HG03354 (cell line): ENCODE measurements around the gene PCNA.

Source experiments
- ATAC-seq: cut with Tn5 transposase; IDR thresholded peaks from one replicate; pipeline ENCODE4 v1.9.1; 2021; ENCODE audit warnings: mild to moderate bottlenecking; ENCODE audit not compliant: unreplicated experiment, poor library complexity, severe bottlenecking

The PCNA gene

GRCh38 chr20:5145365-5146098, 25.8 kb upstream of the PCNA start:
- ATAC-seq, result no peak

GRCh38 chr20:5143851-5144250, 24.1 kb upstream of the PCNA start:
- ATAC-seq, result no peak

DNA sequence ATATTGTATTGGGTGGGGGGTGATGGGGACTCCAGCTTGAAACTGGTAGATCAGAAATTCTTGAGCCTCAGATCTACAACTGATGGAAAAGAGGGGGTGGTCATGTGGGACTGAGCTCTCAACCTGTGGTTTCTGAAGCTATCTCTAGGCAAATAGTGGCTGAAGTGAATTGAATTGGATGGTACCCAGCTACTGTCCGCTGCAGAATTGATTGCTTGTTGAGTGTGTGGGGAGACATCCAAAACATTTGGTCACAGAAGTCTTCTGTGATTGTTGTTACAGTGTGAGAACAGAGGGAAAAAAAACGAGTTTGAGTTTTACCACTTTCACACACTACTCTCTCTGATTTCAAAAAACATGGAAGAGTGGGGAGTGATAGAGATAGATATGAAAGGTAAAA, 21.9 kb upstream of the PCNA start:
- ATAC-seq, result no peak

- ATAC-seq, result no peak
These were observed 20.4 kb upstream of the PCNA start for GRCh38 chr20:5140195-5140594.

DNA sequence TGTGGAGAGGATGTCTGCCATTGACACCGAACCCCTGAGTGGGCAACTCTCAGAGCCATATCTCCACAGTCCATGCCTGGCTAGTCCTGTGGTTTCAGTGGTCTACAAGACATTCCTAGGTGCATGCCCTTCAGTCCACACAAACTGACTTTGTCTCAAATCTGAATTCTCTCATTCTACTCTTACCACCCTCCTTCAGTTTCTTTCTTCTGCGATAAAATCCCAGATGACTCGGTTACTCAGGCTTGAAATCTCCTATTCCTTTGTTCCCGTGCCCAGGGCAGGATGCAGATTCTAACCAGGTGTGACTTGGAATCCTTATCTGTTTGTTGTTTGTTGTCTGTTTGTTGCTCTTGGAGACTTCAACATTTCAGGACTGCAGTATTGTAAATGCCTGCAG, 16.3 kb upstream of the PCNA start:
- no peak for ATAC-seq

DNA sequence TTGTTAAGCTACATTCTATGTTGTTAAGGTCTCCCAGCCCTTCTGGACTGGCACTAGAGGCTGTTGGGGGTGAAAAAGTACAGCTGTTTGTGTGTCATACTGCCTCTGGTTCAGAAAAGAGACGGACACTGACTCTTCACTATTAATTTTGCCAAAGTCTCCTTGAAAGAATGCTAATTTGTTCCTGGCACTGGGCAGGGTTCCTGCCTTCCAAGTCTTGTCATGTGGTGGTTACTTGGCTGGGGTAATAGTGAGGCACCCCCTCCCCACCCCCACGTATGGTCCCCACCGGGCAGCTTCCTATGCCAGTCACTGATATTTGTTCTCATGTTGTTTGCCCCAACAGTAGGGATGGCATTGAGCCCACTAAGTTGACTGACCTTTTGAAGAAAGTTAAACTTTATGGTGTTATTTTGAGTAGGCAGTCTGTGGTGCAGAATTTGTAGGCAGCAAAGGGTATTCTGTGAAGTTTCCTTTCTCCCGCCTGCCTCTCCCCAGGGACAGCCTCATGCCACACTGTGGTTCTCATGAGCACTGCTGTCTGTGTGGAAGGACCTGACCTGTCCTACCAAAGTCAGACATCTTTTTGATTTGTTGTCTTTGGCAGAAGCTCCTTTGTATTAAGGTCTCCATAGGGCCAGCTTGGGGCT, 15.7 kb upstream of the PCNA start:
- ATAC-seq, result no peak

GRCh38 chr20:5133998-5134397, 14.2 kb upstream of the PCNA start:
- no peak for ATAC-seq

GRCh38 chr20:5131502-5131901, 11.7 kb upstream of the PCNA start:
- no peak for ATAC-seq

- ATAC-seq, result no peak
These were observed 9.1 kb upstream of the PCNA start for GRCh38 chr20:5128886-5129285.

DNA sequence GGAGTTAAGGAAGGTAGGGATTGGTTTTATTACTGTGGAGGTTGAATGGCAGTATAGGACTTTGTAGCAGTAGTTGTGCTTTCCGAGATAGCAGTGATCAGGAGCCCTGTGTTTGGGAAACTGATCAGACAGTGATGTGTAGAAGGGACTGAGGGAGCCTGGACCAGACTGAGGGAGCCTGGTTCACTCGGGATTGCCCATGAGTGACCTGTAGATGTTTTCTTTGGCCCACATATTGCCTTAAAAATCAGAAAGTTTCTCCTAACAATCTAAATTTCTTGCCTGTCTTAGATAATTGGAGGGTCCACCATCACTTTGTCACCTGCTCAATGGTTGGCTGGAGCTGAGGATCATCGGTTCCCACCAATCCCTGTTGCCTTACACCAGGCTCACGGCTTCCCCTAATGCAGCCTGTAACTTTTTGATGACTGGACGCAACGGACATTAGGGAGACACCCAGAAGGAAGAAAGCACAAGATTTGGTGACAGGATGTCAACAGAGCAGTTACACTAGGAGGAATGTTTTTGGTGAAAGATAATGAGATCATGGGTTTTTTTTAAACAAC, 8.2 kb upstream of the PCNA start:
- no peak for ATAC-seq

DNA sequence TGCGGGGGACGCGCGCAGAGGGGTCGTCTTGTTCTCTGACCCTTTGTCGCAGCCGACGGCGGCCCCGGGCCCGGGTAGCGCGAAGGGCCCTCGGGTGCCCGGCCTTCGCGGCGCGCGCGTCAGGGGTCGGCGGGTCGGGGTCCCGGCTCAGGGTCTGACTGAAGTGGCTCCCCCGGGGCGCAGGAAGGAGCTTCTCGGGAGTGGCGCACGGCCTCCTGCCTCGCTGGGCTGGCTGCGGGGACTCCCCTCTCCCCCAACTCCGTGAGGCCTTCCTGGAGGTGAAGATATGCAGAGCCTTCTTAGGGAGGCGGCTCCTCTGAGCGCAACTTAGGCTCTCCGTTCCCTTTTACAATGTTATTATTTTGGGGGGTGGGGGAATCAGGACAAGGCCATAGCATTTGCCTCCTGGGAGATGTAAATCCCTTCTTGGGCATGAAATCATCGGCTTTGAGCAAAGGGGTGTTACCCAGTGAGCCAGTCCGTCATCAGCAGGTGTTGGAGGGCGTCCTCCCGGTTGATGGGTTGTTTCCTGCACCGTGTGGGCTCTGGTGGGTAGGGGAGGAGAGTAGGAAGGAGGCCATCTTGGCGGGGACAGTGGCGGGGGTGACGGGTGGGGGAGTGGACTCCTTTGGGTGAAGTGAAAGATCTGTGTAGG, 7.6 kb upstream of the PCNA start:
- ATAC-seq, result peak; percentile 46

DNA sequence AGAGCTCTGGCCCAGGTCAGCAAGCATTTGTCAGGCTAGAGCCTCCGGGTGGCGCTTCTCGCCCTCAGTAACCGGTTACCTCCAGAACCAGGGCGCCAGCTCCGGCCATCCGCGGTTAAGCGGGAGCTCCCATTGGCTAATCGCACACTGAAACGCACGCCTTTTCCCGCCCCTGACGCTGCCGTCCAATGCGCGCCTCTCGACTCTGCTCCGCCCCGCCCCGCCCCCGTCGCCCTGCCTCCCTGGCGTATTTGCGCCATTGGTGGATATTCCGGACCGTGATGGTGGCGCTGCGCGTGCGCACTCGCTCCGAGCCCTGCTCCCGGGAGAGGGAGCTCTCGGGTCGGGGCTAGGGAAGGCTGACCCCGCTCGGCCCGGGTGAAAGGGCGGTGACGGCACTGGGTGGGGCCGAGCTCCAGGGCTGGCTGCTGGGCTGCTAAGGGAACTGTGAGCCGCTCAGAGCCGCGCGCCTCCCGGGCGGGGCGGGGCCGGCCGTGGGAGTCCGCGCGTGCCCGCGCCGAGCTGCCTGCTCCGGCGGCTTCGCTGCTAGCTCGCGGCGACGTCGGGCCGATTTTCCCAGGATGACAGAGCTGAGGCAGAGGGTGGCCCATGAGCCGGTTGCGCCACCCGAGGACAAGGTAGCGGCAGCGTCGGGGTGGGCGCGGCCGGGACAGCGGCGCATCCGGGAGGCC, 6.9 kb upstream of the PCNA start, which contains the start of gene CDS2:
Gene CDS2 (plus strand): TSS at position 497 of the 692 bp plus-strand sequence. CDS start 85 bp downstream, at position 582.
- ATAC-seq, result peak; percentile 88

DNA sequence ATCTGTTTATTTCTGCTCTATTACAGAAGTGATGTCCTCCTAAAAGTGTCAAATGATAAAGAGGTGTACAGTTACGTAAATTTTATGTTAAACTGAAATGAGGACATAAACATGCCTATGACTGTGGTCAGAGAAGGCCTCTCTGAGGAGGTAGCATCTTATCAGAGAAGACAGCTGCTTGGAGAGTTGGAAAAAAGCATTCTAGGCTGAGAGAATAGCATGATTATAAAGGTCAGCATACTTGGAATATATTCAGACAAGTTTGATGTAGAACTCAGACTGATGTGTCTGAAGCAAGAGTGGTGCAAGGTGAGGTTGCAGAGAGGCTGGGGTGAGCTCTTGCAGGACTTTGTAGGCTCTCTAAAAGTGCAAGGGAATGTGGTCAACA, 3.1 kb upstream of the PCNA start:
- ATAC-seq, result no peak

GRCh38 chr20:5120185-5120476, 373 bp upstream of the PCNA start:
- ATAC-seq, result no peak

DNA sequence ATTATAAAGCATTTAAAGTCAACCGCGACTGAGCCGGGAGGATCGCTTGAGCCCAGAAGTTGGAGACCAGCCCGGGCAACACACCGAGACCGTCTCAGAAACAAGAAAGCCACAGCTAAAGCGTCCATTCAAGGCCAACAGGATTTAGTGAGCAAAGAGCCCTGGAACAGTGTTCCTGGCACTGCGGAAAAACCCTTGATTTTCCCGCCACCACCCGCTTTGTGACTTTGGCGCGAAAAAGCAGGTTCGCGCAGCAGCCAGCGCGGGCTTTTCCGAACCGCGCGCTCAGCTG, 669 bp downstream of the PCNA start:
- ATAC-seq, result no peak

DNA sequence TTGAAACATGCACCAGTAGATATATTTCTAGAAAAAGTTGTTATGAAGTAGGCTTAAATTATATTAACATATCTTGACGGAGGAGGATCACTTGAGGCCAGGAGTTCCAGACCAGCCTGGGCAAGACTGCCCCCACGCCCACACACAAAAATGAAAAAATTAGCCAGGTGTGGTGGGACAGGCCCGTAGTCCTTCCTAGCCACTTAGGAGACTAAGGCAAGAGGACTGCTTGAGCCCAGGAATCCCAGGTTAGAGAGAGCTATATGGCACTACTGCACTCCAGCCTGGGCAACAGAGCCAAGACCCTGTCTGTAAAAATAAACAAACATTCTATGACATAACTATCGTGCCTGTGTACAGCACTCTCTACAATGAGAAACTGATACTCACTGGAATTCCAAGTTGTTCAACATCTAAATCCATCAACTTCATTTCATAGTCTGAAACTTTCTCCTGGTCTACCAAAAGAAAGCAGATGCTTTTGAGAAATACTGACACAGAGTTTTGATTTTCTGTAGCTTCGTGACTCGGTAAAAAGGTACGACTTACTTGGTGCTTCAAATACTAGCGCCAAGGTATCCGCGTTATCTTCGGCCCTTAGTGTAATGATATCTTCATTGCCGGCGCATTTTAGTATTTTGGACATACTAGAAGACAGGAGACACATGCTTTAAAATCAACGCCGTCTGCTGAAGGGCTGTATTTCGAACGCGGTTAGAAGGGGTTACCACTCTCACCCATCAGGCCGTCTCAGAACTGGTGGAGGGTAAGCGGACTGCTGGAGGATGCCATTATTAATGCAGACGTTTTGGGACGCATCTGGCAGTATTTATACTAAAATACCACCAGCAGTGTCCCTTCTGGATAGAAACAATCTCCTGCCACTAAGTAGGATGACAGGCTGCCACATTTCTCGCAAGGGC, 1.3 kb downstream of the PCNA start:
- no peak for ATAC-seq

DNA sequence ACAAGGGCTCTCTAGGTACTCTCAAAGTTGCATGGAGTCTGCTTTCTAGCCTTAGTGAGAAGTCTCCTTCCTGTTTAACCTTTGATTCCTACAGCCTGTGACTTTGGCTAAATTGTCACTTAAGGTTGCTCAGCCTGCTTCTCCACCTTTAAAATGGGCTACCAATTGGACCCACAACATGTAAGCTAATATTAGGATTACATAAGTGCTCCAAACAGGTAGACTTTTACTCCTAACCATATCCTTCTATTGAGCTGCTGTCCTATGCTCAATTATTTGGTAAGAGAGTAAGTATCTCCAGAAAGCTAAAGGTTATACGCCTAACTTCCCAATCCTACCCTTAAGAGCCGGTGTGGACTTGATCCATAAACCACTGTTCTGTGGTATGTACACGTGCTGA, 2.9 kb downstream of the PCNA start:
- ATAC-seq, result no peak

DNA sequence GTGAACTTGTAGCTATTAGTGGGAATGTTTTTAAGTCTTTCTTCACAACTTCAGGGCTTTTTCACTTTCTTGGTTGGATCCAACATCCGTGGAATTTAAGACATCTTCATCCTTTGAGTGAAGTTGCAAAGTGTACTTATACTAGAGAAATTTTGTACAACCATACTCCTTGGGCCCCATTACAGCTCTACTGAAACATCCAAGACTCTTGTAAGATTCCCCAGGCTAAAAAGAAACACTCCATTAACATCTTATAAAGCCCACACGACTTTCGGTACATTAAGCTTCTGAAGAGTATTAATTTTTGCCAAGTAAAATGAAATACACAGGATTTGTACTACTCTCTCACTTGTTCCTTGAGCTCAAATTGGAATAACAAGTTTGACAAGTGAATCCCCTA, 5.4 kb downstream of the PCNA start:
- no peak for ATAC-seq

DNA sequence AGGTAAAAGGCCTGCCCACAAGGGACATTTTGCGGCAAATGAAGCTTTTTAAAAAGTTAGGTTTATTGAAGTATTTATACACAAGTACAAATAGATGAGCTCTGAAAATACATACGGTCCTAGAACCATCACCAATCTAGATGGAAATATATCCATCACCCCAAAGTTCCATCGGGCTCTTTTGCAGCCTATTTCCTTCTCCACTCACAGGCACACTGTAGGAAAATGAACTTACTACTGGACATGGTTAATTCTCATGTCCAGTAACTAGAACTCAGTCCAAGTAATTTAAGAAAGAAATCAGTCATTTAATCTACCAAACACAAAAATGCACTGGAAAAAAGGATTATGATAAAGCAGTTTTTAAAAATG, 6.2 kb downstream of the PCNA start:
- no peak for ATAC-seq

- no peak for ATAC-seq
These were observed 10.5 kb downstream of the PCNA start for GRCh38 chr20:5109276-5109675.
